Common myeloid progenitor, CD34-positive (primary cell): ENCODE measurements around the gene SCARF1.

Source experiments
- CTCF ChIA-PET: fragments of 350-600 bp; sonication (Branson Sonifier 250); formaldehyde crosslinking; loops from one replicate; lab custom pipeline; 2021; ENCODE audit warnings: antibody characterized with exemption; lab: Charles Lee
- POLR2A ChIA-PET: fragments of 350-600 bp; sonication (Branson Sonifier 250); formaldehyde crosslinking; loops from one replicate; lab custom pipeline; 2021; ENCODE audit warnings: antibody characterized with exemption; lab: Charles Lee
- DNase-seq, 3 donors: peaks; one replicate each; pipeline versions ENCODE4 v3.0.0 to v3.0.0-alpha.2; 2013
- H3K27ac ChIP-seq, 2 experiments: 1 replicate in 1 of 2; 2 replicates in 1 of 2; pipeline ENCODE4 v1.7.0; 2013; ENCODE audit warnings: inconsistent platforms in 2 of 2, low read length in 2 of 2, mild to moderate bottlenecking in 2 of 2, low read depth in 1 of 2, moderate library complexity in 1 of 2; ENCODE audit not compliant: severe bottlenecking in 2 of 2, insufficient read depth in 1 of 2, poor library complexity in 1 of 2
- H3K27me3 ChIP-seq, 5 experiments: replicated peaks in 2 of 5; 1 replicate in 3 of 5; 2 replicates in 2 of 5; pipeline versions ENCODE4 v1.6.1 to v1.7.0; 2013; ENCODE audit warnings: low read length in 4 of 5, mild to moderate bottlenecking in 2 of 5, moderate library complexity in 2 of 5, inconsistent platforms in 1 of 5; ENCODE audit not compliant: insufficient read depth in 5 of 5, control insufficient read depth in 4 of 5
- H3K36me3 ChIP-seq, 4 experiments: 1 replicate in 2 of 4; 2 replicates in 2 of 4; pipeline versions ENCODE4 v1.6.1 to v1.7.0; 2013; ENCODE audit warnings: low read length in 3 of 4, control low read depth in 1 of 4, mild to moderate bottlenecking in 1 of 4; ENCODE audit not compliant: control insufficient read depth in 4 of 4, insufficient read depth in 4 of 4
- H3K4me1 ChIP-seq, 4 experiments: 1 replicate in 3 of 4; 2 replicates in 1 of 4; pipeline versions ENCODE4 v1.6.1 to v1.7.1; 2013; ENCODE audit warnings: low read length in 3 of 4, mild to moderate bottlenecking in 3 of 4, control low read depth in 1 of 4, inconsistent platforms in 1 of 4, moderate library complexity in 1 of 4; ENCODE audit not compliant: control insufficient read depth in 4 of 4, insufficient read depth in 4 of 4; ENCODE audit errors: control extremely low read depth in 1 of 4
- H3K4me3 ChIP-seq, 7 experiments: 1 replicate in 4 of 7; 2 replicates in 3 of 7; pipeline versions ENCODE4 v1.5.1 to v1.7.0; 2013; ENCODE audit warnings: mild to moderate bottlenecking in 7 of 7, low read length in 6 of 7, moderate library complexity in 6 of 7, inconsistent platforms in 2 of 7, low read depth in 2 of 7, control low read depth in 1 of 7; ENCODE audit not compliant: insufficient read depth in 4 of 7, control insufficient read depth in 1 of 7; ENCODE audit errors: extremely low read depth in 1 of 7
- H3K9me3 ChIP-seq, 5 experiments: 1 replicate in 4 of 5; 2 replicates in 1 of 5; pipeline versions ENCODE4 v1.6.1 to v1.7.1; 2013; ENCODE audit warnings: low read length in 4 of 5, mild to moderate bottlenecking in 2 of 5, inconsistent platforms in 1 of 5, low read depth in 1 of 5, moderate library complexity in 1 of 5; ENCODE audit not compliant: control insufficient read depth in 4 of 5, insufficient read depth in 2 of 5; ENCODE audit errors: control extremely low read depth in 1 of 5
- WGBS: methylation state at CpG from one replicate; pipeline ENCODE4 v1.1.5; 2013; ENCODE audit not compliant: insufficient coverage; 5-methylcytosine and 5-hydroxymethylcytosine counted together

Gene SCARF1

DNA sequence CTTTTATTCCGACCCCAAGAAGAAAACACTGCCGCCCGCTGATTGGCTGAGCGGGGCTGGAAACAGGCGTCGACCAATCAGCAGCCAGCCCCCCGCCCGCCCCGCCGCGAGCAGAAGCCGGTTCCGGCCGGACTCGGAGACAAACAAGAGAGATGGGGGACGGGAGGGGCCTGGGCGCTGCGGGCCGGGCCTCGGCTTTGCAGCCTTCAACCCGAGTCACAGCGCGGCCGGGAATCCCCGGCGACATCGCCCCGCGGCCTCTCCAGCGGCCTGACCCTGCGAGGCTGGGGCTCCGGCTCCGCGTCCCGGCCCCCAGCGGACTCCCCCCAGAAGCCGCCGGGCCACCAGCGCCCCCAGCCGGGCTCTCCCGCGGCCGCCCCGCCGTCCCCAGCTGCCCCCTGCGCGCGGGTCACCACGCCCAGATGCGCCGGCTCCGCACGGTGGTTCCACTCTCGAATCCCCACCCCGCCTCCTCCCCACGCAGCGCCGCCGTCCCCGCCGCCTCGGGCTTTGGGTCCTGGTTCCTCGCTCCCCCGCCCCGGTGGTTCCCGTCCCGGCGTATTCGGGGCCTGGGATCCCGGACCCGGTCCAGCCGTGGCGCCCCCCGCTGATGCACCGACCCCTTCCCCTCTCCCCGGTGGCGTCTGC lies 16.6 kb downstream of the SCARF1 start:
- ChIA-PET POLR2A (interaction anchor here (0.5 to 4.1 kb wide), 8 partner anchors 16 to 54 kb away, joined by 3 to 40 read pairs (median 4); partner anchors contain the start of genes RILP and SCARF1), CTCF (interaction anchor here (0.6 to 11.2 kb wide), 20 partner anchors 12 to 369 kb away, joined by 3 to 225 read pairs (median 5); partner anchors contain the start of genes RILP and SCARF1)
- Histone ChIP-seq H3K9me3 (no peaks in the 10 kb centered on the region), H3K27me3 (no peaks in the 10 kb centered on the region), H3K27ac (peak overlapping the region in 1 of 2 experiments; percentile 68), H3K4me1 (peaks cover 3 to 59% (median 50%) of the 10 kb centered on the region in 4 experiments), H3K4me3 (peak overlapping the region; percentile 32 to 96 (median 80)), H3K36me3 (peaks cover 0 to 6% (median under 1%) of the 10 kb centered on the region in 4 experiments)
- under 1% methylated on average over 51 of the region's 77 CpGs for WGBS
- DNase-seq, result peak; percentile 94 to 96 (median 94)

DNA sequence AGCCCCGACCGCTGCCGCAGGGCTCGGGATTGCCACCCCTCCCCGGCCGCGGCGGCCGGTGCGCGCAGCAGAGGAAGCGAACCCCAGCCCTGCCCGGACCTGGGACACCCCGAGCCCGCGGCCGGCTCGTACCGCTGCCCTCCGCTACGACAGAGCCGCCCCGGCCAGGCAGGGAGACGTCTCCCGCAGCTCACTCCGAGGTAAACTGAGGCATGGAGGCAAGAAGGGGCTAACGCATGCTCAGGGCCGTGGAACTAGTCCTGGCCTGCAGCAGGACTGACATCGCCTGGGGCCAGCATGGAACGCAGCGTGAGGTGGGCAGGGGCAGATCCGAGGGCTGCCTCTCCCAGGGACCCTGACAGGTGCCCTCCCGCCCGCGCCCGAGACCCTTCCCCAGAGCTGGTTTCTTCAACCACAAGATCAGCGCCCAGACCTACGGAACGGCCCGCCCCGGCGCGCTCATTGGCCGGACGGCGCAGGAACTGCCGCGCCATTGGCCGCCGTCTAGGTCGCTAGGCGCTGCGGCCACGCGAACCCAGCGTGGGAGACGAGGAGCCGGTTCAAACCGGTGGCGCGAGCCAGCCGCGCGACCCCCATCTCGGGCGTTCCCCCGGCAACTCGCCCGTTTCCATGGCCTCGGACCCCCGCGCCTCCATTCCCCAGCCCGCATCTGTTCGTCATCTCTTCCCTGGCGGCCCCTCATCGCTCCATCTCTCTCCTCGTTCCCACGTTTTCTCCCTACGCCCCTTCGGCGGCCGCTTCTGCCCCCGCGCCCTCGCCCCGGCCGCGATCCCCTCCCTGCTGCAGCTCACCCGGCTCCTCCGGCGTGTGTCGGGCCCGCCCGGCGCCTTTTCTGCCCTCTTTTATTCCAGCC lies 17.3 kb downstream of the SCARF1 start, which contains the start of gene SLC43A2:
Gene SLC43A2 (minus strand): TSS at position 853 of the 874 bp plus-strand sequence. CDS start 960 bp downstream, outside the sequence.
- H3K4me3 ChIP-seq, result peak within 1 kb of the TSS; percentile 32 to 96 (median 80)

DNA sequence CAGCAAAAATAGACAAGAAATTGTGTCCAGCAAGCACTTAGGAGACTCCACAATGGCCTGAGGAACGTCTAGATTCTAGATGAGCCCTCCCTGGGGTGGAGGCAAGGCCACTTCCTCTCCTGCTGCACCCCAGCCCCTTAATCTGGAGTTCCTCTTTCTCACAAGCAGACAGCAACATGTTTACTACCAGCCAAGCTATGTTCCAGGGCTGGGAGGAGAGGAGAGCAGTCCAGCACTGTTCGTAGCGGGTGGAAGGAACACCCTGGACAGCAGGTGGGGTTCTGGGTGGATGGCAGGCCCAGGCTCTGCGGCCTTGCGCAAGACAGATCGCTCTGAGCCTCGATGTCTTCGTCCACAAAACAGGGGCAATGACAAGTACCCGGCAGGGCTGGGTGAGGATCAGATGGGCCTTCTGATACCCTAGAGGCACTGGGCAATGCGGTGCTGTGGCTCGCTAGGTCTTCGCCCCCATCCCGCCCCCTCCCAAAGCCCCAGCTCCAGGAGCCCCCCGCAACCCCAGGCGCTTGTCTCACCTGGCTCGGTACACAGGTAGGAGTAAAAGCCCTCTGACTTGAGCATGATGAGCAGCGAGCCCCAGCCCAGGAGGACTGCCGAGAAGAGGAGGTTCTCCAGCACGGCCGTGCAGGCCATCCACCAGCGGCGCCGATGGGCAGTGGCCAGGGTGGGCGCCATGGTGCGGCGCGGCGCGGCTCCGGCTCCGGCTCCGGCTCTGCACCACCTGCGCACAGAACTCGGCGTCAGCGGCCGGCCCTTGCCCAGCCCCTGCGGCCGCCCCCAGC lies 18.1 kb downstream of the SCARF1 start:
- Histone ChIP-seq H3K27me3 (no peaks in the 10 kb centered on the region), H3K4me3 (peak overlapping the region; percentile 32 to 96 (median 80)), H3K36me3 (peaks cover 0 to 6% (median 2%) of the 10 kb centered on the region in 4 experiments), H3K27ac (peak overlapping the region in 1 of 2 experiments; percentile 65), H3K9me3 (no peaks in the 10 kb centered on the region), H3K4me1 (peaks cover 3 to 59% (median 50%) of the 10 kb centered on the region in 4 experiments)
- peak; percentile 75 to 92 (median 88) for DNase-seq
- POLR2A ChIA-PET, result interaction anchor here (0.5 to 4.1 kb wide), 7 partner anchors 22 to 209 kb away, joined by 3 to 40 read pairs (median 5); partner anchors contain the start of gene RILP
- CTCF ChIA-PET, result interaction anchor here (1.3 to 11.2 kb wide), 8 partner anchors 8 to 71 kb away, joined by 3 to 225 read pairs (median 6); partner anchors contain the start of genes RILP and SCARF1
- WGBS, result 0% methylated on average over 34 of the region's 39 CpGs

More for the DNA sequence above, 17.3 kb downstream of the SCARF1 start, which contains the start of gene SLC43A2:
- peak; percentile 80 to 87 (median 84) for DNase-seq
- peak within 1 kb of the TSS in 1 of 2 experiments; percentile 68 for H3K27ac ChIP-seq
- ChIA-PET CTCF (interaction anchor here (1.1 to 11.2 kb wide), 7 partner anchors 11 to 94 kb away, joined by 3 to 225 read pairs (median 15); partner anchors contain the start of genes RILP and SCARF1), POLR2A (interaction anchor here (0.5 to 4.1 kb wide), 6 partner anchors 21 to 54 kb away, joined by 3 to 40 read pairs (median 4); partner anchors contain the start of gene RILP)
- H3K36me3 ChIP-seq, result peaks cover 0 to 6% (median 2%) of the 10 kb centered on the region in 4 experiments
- H3K9me3 ChIP-seq, result no peaks in the 10 kb centered on the region
- no peaks in the 10 kb centered on the region for H3K27me3 ChIP-seq
- H3K4me1 ChIP-seq, result peaks cover 3 to 59% (median 50%) of the 10 kb centered on the region in 4 experiments
- under 1% methylated on average over 89 of the region's 95 CpGs for WGBS

GRCh38 chr17:1626333-1626732 lies 19.2 kb downstream of the SCARF1 start:
- POLR2A ChIA-PET, result interaction anchor here (2.1 to 2.7 kb wide), 2 partner anchors 33 to 49 kb away, joined by 5 to 17 read pairs; no protein-coding TSS in a partner anchor
- peaks cover 3 to 54% (median 49%) of the 10 kb centered on the region in 4 experiments for H3K4me1 ChIP-seq
- H3K27ac ChIP-seq, result no peak overlapping the region

GRCh38 chr17:1625581-1625980 lies 20.0 kb downstream of the SCARF1 start:
- H3K4me3 ChIP-seq, result peak overlapping the region in 2 of 7 experiments; percentile 0 to 3
- peaks cover 3 to 54% (median 49%) of the 10 kb centered on the region in 4 experiments for H3K4me1 ChIP-seq
- no peaks in the 10 kb centered on the region for H3K27me3 ChIP-seq
- H3K9me3 ChIP-seq, result no peaks in the 10 kb centered on the region
- 65% methylated on average over 3 of the region's 6 CpGs for WGBS
- ChIA-PET POLR2A (interaction anchor here (1.2 to 2.7 kb wide), 3 partner anchors 32 to 51 kb away, joined by 5 to 17 read pairs (median 7); no protein-coding TSS in a partner anchor), CTCF (interaction anchor here (1.0 to 11.2 kb wide), 8 partner anchors 9 to 69 kb away, joined by 3 to 225 read pairs (median 6); partner anchors contain the start of genes RILP and SCARF1)
- DNase-seq, result peak in 2 of 3 donors; percentile 27 to 34
- peaks cover 0 to 9% (median 3%) of the 10 kb centered on the region in 4 experiments for H3K36me3 ChIP-seq
- no peak overlapping the region for H3K27ac ChIP-seq

More at GRCh38 chr17:1626333-1626732, 19.2 kb downstream of the SCARF1 start:
- peak overlapping the region in 4 of 7 experiments; percentile 13 to 96 (median 76) for H3K4me3 ChIP-seq
- 92% methylated on average over 1 of the region's 3 CpGs for WGBS
- no peak for DNase-seq
- no peaks in the 10 kb centered on the region for H3K9me3 ChIP-seq
- CTCF ChIA-PET, result interaction anchor here (1.3 to 11.2 kb wide), 8 partner anchors 9 to 70 kb away, joined by 3 to 225 read pairs (median 6); partner anchors contain the start of genes RILP and SCARF1
- peaks cover 0 to 9% (median 3%) of the 10 kb centered on the region in 4 experiments for H3K36me3 ChIP-seq
- no peaks in the 10 kb centered on the region for H3K27me3 ChIP-seq
